GM19397 (cell line): ENCODE measurements around the gene EFS.
"Not testable (repeated sequence)": the region's sequence is repeated elsewhere in the genome, so short reads cannot be mapped to it uniquely, and the experiment has no call there.

Experiments
- ATAC-seq: cut with Tn5 transposase; IDR thresholded peaks from one replicate; pipeline ENCODE4 v1.9.1; 2021; ENCODE audit warnings: mild to moderate bottlenecking, moderate library complexity; ENCODE audit not compliant: unreplicated experiment

The EFS gene

DNA sequence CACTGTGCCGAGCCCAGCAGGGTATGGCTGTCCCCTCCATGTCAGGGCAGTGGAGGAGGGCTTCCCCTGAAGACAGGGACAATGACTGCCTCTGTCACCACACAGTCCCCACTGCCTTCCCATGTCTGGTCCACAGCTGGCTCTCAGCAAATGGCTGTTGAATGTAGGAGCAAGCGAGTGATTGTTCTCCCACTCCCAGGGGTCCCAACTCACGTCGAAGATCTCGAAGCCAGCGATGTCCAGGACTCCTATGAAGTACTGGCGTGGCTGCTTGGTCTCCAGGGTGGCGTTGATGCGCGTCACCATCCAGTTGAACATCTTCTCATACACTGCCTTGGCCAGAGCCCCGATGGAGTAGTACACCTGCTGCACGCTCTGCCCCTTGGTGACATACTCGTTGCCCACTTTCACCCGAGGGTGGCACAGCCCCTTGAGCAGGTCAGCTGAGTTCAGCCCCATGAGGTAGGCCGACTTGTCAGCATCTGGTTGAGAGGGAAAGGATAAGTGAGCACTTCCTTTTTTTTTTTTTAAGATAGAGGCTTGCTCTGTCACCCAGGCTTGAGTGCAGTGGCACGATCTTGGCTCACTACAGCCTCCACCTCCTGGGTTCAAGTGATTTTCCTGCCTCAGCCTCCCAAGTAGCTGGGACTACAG lies 35.7 kb upstream of the EFS start:
- not testable (repeated sequence) for ATAC-seq

DNA sequence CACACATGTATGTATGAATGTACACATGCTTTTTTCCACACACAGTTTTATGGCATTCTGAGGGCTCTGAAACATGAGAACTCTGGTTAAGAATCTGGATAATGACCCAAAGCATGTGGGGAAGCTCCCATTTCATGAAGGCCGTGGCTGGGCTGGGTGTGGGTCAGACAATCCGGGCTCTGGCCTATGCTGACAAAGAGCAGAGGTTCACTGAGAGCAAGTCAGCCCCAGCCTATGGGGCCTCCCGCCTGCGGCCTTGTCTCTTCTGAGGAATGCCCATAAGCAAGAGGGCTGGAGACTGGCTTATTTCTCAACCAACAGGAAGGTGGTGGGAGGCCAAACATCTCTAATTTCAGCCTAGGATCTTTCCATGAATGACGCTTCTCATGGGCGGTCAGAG lies 34.6 kb upstream of the EFS start:
- ATAC-seq, result no peak

DNA sequence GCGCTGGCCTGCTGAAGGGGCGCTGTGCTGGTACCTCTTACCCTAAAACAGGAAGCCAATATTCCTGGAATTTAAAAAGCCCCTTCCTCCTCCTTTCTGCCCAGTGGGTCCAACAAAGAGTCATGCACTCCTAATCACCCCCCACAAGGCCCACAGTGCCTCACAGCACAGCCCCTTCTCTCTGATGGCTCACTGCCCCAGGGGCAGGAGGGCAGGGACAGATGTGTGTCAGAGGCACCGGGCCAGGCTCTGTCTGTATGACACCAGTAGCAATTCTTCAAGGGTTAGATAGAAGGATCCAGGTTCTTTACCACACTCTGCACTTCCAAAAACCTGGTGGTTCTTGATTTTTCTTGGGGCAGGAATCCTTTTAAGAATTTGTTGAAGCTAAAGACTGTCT lies 34.2 kb upstream of the EFS start:
- ATAC-seq, result no peak

DNA sequence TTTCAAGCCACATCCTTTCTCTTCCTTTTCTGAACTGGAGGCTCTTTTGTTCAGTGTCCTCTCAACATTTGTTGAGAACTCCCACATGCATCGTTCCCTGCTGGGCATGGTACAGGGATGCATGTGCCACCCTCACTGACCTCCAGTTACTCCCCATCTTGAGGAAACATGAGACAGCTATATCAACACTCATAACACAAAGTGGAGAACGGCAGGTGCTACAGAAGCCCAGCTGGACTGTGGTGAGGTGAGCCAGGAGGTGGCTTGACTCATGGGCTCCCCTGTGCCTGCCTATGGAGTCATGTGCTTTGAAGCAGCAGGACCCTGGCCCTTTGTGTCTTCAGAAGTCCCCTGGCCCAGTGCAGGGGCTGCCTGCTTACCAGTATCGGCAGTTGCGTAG lies 33.4 kb upstream of the EFS start:
- ATAC-seq, result no peak

DNA sequence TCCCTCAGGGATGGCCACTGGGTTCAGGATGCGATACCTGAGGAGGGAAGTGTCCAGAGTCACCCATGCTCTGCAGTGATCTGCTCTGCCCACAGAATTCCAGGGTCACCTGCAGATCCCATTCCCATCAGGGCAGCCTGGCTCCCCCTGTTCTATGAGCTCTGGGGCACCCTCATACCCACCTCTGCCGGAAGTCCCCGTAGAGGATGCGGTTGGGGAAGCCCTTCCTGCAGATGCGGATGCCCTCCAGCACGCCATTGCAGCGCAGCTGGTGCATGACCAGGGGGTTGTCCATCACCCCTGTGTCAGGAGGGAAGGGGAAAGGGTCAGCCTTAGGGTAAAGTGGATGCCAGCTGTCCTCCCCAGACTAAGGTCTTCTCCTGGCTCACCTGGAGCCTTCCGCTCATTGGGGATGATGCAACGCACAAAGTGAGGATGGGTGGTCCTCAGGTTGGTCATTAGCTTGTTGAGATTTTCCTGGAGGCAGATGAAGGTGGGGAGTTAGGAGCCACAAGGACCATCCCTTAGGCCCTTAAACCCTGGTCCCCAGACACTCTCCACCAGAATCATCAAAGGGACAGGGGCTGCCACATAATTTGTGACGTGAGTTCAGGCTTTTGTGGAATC lies 31.9 kb upstream of the EFS start:
- no peak for ATAC-seq

DNA sequence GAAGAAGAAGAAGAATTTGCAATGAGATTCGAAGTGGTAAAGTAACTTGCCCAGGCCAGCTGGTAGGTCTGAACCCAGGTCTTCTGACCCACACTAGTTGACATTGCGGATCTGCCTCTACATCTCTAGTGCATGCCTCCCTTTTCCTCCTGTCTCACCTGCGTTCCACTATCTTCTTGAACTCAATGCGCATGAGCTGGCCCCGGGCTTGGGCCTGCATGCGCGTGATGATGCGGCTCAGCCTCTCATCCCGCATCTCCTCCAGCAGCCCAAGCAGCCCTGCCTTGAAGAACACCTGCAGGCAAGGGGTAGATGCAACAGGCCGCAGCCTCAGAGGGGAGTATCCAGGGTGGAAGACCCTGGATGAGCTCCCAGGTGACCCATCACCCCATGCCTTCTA lies 31.2 kb upstream of the EFS start:
- no peak for ATAC-seq

DNA sequence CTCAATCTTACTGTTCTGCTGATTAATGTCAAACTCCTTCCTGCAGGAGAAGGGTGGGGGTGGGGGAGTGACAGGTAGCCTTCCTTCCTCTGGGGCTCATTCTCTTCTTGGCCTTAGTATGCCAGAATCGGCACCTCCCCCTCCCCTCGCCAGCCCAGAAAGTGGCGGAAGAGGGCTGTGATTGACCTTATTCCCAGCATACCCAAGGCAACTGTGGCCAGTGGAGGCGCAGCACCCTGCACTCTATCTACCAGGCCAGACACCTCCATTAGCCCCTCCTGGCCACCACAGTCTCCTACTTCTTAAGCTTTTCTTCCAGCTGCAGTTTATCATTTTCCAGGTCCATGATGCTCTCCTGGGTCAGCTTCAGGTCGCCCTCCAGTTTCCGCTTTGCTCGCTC lies 27.6 kb upstream of the EFS start:
- no peak for ATAC-seq

DNA sequence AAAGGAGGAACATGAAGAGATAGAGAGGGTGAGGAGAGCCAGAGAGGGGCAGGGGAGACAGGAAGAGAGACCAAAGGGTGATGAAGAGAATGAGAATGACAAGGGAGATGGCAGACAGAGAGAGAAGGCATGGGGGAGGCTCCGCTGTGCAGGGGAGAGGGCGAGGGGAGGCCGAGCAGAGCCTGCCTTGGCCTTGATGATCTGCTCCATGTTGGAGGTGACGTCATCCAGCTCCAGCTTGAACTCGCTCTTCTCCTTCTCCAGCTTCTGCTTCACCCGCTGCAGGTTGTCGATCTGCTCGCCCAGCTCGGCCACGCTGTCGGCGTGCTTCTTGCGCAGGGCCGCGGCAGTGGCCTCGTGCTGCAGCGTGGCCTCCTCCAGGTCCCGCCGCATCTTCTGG lies 24.9 kb upstream of the EFS start:
- not testable (repeated sequence) for ATAC-seq

DNA sequence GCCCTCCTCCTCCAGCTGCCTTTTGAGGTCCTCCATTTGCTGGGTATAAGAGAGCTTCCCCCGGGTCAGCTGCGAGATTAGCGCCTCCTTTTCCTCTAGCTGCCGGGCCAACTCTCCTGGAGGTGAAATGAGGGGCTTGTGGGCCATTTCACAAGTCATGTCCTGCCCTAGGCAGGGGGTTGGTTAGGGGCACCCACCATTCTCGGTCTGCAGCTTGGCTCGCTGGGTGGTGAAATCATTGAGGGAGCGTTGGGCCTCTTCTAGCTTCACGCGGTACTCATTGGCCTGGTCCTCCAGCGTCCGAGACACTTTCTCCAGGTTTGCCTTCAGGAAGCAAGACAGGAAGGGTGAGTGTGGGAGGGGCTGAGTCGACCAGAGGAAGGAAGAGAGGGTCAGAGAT lies 24.4 kb upstream of the EFS start:
- no peak for ATAC-seq

DNA sequence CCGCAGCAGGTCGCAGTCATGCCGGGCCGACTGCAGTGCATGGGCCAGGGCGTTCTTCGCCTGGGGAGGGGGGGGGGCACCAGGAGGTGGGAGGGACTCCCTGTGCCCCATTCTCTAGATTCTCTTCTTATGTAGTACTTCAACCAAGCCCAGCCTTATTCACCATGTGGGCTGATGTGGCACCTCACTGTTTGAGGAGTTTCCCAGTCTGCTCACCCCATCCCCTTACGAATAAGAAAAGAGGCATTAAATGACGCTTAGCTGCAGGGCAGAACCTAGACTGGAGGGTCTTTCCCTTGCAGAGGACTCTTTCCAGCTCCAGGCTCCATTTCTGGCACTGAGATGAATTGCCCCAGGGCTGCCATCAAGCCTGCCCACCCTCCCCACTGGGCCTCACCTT lies 24.0 kb upstream of the EFS start:
- no peak for ATAC-seq

DNA sequence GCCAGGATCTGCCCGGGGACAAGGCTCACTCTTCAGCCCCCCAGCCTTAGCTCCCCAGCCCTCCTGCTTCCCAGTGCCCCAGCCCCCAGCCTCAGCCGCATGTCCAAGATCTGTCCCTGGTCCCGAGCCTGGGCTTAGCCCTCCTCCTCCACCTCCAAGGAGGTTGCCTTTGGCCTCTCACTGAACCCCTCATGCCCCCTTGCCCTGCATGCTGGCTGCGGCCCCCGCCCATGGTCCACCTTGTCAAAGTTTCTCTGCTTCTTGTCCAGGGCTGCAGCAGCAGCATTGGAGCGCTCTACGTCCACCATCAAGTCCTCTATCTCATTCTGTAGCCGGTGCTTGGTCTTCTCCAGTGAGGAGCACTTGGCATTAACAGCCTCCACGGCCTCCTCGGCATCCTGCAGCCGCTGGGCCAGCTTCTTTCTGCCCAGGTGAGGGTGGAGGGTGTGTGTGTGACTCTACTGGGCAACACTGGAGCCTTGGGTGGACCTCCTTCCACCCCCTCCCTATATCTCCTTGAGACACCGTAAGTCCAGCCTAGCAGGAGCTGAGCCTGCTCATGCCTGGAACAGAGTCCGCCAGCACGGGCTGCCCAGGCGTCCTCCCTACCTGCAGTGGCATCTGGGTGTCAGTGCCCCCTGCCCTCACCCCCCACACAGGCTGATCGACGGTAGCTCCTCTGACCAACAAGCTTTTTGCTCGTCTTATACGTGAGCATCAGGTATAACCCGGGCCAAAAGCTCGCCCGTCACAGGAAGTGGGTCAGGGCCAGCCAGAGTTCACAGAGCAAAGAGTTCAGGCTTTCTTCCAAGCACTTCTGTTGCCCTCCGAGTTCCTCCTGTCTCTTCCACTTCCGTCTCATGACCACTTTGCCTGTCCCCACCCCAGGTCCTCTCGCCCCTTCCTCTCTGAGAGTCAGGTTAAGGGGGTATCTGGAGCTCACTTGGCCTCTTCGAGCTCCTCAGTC lies 23.2 kb upstream of the EFS start:
- ATAC-seq, result no peak

DNA sequence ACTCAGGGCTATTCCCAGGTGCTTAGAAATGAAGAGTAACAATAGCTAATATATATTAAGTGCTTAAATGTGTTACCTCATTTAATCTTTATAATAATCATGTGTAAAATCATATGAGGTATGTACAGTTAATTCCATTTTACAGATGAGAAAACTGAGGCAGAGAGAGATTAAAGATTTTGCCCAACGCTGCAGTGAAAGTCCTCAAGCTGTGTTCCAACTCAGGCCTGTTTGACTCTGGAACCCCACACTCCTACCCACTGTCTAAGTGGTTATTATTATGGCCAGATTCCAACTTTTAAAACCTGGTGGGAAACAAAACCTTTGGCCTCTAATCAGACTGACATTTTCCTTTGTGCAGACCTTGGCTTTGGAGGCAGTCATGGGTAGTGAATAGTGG lies 22.0 kb upstream of the EFS start:
- ATAC-seq, result no peak

DNA sequence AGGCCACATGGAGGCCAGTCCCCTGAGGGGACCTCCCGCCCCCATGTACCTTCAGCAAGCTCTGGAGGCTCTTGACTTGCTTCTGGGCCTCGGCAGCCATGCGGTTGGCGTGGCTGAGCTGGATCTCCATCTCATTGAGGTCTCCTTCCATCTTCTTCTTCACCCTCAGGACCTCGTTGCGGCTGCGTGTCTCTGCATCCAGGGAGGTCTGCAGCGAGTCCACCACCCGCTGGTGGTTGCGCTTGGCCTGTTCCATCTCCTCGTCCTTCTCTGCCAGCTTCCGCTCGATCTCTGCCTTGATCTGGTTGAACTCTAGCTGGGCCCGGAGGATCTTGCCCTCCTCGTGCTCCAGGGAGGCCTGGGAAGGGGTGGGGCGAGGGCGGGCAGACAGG lies 21.3 kb upstream of the EFS start:
- ATAC-seq, result not testable (repeated sequence)

DNA sequence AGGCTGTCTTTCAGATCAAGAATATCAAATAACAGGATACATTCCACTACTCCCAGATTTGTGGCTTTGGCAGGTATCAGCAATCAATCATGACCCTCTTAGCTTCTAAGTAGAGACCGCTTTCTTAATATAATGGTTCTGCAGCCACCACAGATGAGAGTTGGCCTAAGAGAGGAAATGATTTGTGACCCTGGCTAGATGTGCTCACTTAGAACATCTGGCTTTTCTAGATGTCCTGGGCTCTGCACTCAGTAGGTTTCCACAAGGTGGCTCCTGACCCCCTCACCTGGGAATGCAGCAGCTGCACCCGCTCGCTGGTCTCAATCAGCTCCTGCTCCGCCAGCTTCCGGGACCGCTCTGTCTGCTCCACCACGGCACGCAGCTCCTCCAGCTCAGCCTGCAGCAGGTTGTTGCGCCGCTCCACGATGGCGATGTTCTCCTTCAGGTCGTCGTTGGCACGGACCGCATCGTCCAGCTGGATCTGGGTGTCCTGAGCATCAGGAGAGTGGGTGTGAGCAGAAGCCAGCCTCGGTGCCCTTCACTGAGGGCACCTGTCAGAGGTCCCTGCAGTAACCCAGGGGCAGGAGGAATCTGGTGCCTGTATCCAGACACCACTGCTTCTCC lies 20.8 kb upstream of the EFS start:
- no peak for ATAC-seq

DNA sequence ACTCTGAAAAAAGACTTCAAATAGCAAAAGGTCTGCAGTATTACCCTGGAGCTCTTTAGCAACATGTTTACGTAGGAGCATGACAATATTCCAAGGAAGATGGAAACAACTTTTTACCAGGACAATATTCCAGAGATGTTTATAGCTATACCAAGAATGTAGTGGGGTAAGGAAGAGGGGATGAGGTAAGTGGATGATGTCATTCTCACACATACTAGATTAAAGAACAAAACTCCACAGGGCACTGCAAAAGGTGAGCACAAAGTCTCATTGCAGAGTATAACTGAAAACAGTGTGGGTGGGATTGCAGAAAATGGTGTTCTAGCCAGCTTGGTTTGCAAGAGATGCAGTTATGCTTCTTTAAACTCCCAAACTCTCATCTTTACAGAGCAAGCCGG lies 20.3 kb upstream of the EFS start:
- ATAC-seq, result no peak

DNA sequence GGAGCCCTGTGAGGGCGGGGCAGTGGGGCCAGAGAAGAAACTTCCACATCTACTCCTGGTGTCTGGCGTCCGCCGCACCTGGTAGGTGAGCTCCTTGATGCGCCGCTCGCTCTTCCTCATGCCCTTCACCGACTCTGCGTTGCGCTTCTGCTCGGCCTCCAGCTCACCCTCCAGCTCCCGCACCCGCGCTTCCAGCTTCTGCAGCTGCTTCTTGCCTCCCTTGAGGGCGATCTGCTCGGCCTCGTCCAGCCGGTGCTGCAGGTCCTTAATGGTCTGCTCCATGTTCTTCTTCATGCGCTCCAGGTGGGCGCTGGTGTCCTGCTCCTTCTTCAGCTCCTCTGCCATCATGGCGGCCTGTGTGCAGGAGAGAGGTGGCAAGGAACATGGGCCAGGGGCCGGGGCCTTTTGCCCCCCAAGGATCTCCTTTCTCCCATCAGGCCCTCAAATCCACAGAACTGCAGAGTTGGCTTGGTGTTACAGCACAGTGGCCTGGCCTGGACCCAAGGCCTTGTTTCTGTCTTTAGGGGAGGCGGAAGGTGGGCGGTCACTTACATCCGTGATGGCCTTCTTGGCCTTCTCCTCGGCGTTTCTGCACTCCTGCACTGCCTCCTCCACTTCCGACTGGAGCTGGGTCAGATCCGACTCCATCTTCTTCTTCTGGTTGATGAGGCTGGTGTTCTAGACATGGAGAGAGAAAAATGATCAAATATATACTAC lies 19.6 kb upstream of the EFS start:
- no peak for ATAC-seq

DNA sequence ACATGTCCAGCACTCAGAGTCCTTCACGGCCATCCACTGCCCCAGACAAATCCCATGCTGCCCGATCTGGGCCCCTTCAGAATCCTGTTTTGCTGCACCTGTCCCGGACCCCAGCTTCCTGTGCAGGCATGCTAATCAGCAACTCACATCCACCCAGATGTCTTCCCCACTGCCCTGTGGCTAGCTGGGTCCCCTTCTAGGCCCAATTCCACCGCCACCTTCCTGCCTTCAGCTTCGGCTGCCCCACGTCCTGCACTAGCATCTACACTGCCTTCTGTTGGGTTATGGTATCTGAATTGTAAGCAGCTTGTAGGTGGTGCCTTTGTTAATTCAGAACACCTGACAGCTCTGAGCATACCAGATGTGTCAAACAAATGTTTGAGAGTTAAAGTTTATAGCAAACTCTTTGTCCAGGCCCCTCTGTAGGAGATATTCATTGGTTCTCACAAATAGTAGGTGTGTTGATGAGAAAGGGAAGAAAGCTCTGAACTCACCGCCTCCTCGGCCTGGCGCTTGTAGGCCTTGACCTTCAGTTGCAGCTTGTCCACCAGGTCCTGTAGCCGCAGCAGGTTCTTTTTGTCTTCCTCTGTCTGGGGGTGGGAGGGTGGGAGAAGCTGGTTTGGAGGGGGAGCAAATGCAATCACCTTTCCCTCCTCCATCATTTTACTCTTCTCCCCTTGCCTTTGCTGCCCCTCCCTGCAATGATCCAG lies 17.9 kb upstream of the EFS start:
- no peak for ATAC-seq

DNA sequence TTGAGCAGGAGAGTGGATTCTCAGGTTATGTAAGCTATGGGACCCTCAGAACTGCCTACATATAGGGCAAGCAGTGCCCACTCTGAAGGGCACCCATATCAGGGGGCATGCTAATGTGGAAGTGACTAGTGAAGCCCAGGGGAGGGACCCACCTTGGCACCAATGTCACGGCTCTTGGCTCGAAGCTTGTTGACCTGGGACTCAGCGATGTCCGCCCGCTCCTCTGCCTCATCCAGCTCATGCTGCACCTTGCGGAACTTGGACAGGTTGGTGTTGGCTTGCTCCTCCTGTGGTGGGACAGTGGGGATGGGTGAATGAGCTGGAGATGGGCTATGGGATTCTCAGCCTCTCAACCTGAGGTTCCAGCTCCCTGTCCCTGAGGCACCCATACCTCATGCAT lies 17.3 kb upstream of the EFS start:
- ATAC-seq, result no peak

DNA sequence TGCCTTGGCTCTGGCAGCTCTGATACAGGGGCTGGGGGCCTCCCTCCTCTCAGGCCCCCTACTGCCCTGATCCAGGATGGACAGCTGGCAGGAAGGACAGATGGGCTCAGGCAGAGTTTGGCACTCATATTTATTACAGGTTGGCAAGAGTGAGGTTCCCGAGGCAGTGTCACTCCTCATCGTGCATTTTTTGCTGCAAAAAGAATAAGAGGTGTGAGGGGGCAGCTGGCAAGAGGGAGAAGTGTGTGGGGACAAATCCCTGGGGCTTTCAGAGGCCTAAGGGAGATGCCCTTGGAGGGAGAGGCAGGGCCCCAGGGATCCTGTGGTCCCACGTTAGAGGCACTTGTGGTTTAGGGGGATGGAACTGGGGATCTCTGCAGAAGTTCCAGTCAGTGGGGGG lies 16.9 kb upstream of the EFS start:
- no peak for ATAC-seq

DNA sequence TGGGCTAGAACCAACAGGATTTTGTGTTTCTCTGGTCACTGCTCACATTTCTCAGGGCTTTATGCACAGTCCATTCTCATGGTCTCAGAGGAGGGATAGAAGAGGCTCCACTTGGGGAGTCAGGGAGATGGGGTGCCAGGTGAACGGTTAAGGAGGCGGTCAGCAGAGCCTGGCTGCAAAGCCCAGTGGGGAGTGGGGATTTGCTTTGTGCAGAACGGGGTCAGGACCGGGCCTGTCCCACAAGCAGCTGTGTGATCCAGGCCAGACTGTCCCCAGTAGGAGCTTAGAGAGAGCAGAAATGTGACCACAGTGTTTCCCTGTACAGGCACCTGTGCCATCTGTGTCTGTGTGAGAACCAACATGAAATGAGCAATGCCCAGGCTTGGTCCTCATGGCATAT lies 16.0 kb upstream of the EFS start:
- ATAC-seq, result no peak
